Esophagus muscularis mucosa (tissue), 3 donors: ENCODE data around the gene ARL5C.

Source experiments
- POLR2A ChIP-seq: fragments of 450-650 bp; IDR thresholded peaks from one replicate; pipeline ENCODE4 v1.6.1; 2017; ENCODE audit warnings: antibody characterized with exemption, moderate library complexity, mild to moderate bottlenecking, low read depth
- POLR2AphosphoS5 ChIP-seq, 2 donors: sonication (generic); formaldehyde crosslinking; IDR thresholded peaks; one replicate each; pipeline ENCODE4 v1.6.1; 2017; ENCODE audit warnings: antibody characterized with exemption in 2 of 2
- TF ChIP-seq, protein P1 (sequence below), 3 experiments: fragments of 200-600 bp in 2 of 3; fragments of 450-650 bp in 1 of 3; sonication (generic) in 2 of 3; IDR thresholded peaks; one replicate each; pipeline ENCODE4 v1.5.1; 2017 to 2019; ENCODE audit warnings: antibody characterized with exemption in 3 of 3, mild to moderate bottlenecking in 2 of 3, moderate library complexity in 1 of 3

DNA sequence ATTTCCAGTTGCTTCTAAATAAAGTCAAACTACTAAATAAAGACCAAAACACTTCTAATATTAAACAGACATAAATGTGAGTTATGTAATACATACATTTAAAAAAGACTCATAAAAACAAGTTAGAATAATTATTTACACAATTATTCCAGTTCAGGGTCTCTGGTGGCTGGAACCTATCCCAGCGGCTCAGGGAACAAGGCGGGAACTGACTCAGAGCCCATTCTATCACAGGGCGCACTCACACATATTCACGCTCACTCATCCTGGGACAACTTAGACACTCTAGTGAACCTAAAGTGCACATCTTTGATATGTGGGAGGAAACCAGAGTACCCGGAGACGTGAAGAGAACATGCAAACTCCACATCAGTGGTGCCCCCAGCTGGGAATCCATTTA, 39.5 kb downstream of the ARL5C start:
- TF ChIP-seq, protein P1, sequence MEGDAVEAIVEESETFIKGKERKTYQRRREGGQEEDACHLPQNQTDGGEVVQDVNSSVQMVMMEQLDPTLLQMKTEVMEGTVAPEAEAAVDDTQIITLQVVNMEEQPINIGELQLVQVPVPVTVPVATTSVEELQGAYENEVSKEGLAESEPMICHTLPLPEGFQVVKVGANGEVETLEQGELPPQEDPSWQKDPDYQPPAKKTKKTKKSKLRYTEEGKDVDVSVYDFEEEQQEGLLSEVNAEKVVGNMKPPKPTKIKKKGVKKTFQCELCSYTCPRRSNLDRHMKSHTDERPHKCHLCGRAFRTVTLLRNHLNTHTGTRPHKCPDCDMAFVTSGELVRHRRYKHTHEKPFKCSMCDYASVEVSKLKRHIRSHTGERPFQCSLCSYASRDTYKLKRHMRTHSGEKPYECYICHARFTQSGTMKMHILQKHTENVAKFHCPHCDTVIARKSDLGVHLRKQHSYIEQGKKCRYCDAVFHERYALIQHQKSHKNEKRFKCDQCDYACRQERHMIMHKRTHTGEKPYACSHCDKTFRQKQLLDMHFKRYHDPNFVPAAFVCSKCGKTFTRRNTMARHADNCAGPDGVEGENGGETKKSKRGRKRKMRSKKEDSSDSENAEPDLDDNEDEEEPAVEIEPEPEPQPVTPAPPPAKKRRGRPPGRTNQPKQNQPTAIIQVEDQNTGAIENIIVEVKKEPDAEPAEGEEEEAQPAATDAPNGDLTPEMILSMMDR (IDR thresholded peaks at IDR 0.05), result no peak
- TF ChIP-seq POLR2AphosphoS5 (IDR thresholded peaks at IDR 0.05) (no peak), POLR2A (no peak)
